Skeletal muscle tissue (tissue), 4 donors: ENCODE measurements around the gene RNASE7. TPM values are rescaled to one million over a fixed set of nuclear protein-coding genes. Genes with fewer than 3 reads are reported as not detected.

ENCODE experiments used
- H3K27ac ChIP-seq: one replicate; pipeline ENCODE4 v1.7.0; 2013; ENCODE audit warnings: mild to moderate bottlenecking, low read depth, low read length, inconsistent platforms
- H3K27me3 ChIP-seq, 3 donors: one replicate each; pipeline ENCODE4 v1.7.0; 2013; ENCODE audit warnings: low read length in 3 of 3; ENCODE audit not compliant: control insufficient read depth in 3 of 3, insufficient read depth in 3 of 3
- H3K36me3 ChIP-seq, 3 donors: one replicate each; pipeline ENCODE4 v1.7.0; 2013; ENCODE audit warnings: low read length in 3 of 3; ENCODE audit not compliant: control insufficient read depth in 3 of 3, insufficient read depth in 3 of 3
- H3K4me1 ChIP-seq, 3 donors: one replicate each; pipeline ENCODE4 v1.7.0; 2013; ENCODE audit warnings: low read length in 3 of 3, mild to moderate bottlenecking in 3 of 3; ENCODE audit not compliant: control insufficient read depth in 3 of 3, insufficient read depth in 3 of 3
- H3K4me3 ChIP-seq, 3 donors: one replicate each; pipeline ENCODE4 v1.7.0; 2013; ENCODE audit warnings: low read length in 3 of 3
- H3K9ac ChIP-seq, 3 donors: one replicate each; pipeline ENCODE4 v1.7.0; 2013; ENCODE audit warnings: low read length in 3 of 3, mild to moderate bottlenecking in 3 of 3, moderate library complexity in 2 of 3, low read depth in 1 of 3
- H3K9me3 ChIP-seq, 3 donors: one replicate each; pipeline ENCODE4 v1.7.0; 2013; ENCODE audit warnings: low read length in 3 of 3; ENCODE audit not compliant: control insufficient read depth in 3 of 3
- total RNA-seq: library from RNA; depleted of rRNA; stranded (reverse); fragments of >200 nt; gene quantifications from one replicate; pipeline ENCODE4 v1.2.3, GENCODE V29; 2014
- donor health status: Osteomylitis.

RNASE7 gene
- total RNA-seq, 1 donor from 2014 or later = not detected

DNA sequence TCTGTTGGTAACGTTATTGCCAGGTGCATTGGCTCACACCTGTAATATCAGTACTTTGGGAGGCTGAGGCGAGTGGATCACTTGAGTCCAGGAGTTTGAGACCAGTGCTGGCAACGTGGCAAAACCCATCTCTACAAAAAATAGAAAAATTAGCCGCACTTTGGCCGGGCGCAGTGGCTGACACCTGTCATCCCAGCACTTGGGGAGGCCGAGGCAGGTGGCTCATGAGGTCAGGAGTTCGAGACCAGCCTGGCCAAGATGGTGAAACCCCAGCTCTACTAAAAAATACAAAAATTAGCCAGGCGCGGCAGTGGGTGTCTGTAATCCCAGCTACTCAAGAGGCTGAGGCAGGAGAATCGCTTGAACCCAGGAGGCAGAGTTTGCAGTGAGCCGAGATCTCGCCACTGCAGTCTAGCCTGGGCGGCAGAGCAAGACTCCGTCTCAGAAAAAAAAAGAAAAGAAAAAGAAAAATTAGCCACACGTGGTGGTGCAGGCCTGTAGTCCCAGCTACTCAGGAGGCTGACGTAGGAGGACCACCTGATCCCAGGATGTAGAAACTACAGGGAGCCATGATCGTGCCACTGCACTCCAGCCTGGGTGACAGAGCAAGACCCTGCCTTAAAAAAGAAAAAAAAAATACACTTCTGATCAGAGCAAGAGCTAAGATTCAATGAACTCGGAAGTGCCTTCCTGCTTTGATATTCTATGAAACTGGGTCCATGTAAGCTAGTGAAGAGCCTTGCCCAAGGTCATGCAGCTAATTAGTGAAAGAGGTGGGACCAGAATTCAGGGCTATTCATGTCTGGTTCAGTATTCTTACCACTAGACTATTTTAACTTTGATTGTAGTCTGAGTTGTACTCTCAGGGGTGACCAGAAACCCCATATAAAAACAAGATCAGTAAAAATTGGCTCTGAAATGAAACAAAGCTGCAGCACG lies 11.3 kb downstream of the RNASE7 start:
- no peaks in the 10 kb centered on the region for H3K27me3 ChIP-seq
- no peak overlapping the region for H3K27ac ChIP-seq
- peaks cover 0 to 2% (median under 1%) of the 10 kb centered on the region in 3 donors for H3K4me1 ChIP-seq
- no peaks in the 10 kb centered on the region for H3K36me3 ChIP-seq
- H3K9ac ChIP-seq = no peak overlapping the region
- no peak overlapping the region for H3K4me3 ChIP-seq
- H3K9me3 ChIP-seq = no peaks in the 10 kb centered on the region

DNA sequence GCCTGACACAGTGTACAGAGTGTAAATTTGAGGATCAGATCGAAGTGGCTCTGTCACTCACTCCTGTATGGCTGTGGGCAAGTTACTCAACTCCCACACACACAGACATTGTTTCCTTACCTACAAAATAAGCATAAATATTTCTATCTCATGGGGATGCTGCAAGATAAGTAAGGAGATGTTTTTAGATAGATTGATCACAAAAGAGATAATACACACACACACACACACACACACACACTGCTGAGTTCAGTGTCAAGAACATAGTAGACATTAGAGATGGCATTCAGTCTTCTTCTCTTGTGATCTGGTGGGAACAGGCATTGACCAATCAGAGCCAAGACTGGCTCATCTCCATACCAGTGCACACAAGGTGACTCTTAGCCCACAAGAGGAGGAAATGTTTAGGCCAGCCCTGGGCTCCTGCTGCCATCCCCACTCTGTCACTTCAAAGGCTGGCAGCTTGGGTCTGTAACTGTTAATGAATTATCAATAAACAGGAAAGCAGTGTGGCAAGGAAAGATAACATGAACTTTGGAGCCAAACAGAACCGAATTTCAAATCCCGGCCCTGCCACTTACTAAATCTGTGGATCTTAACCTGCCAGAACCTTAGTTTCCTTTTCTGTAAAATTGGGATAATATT lies 12.1 kb downstream of the RNASE7 start:
- Histone ChIP-seq H3K4me1 (no peaks in the 10 kb centered on the region), H3K27me3 (no peaks in the 10 kb centered on the region), H3K36me3 (no peaks in the 10 kb centered on the region), H3K9me3 (no peaks in the 10 kb centered on the region), H3K4me3 (no peak overlapping the region), H3K27ac (no peak overlapping the region), H3K9ac (no peak overlapping the region)

DNA sequence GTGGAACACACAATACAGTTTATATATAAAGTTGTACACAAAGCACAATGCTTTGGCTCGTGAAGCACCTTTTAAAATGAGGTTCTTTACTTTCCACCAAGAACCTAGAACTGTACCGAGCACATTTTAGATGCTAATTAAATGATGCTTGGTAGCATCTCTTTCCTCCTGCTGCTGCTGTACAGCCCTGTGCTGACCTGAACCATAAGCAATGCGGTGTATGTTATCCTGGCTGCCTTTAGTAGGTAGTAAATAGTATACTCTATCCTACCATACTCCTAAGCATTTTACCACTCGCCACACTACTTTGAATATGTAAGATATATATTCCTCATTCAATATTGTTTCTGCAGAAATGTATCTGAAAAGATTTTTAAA lies 12.6 kb downstream of the RNASE7 start:
- no peaks in the 10 kb centered on the region for H3K4me1 ChIP-seq
- no peak overlapping the region for H3K4me3 ChIP-seq
- no peak overlapping the region for H3K27ac ChIP-seq
- H3K36me3 ChIP-seq = no peaks in the 10 kb centered on the region
- no peaks in the 10 kb centered on the region for H3K27me3 ChIP-seq
- no peaks in the 10 kb centered on the region for H3K9me3 ChIP-seq
- H3K9ac ChIP-seq = no peak overlapping the region

DNA sequence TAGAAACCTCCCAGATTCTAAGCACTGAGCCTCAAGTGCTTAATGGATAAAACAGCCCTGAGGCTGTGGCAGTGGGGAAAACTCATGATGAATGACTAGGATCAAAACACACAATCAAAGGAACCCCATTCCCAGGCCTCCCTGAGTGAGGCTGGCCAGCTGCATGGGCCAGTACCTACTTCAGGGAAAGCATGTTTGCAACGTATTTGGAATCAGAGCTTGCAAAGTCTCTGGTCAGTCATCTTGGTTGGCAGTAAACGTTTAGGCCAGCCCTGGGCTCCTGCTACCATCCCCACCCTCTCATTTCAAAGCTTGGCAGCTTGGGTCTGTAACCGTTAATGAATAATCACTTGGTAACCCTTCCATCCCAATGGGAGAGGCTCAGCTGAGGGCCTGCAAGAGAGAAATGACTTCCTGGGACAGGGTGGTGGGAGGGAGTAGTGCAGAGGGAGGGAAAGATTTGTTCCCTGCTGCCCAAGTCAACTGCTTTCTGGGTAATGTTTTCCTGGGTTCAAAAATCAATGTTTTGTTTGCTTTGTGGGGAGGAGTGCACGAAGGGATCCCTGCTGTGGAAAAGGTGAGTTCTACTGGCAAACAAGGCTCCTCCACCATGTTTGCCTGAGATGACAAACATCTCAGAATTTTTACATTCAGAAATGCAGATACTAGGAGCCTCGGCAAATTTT lies 13.4 kb downstream of the RNASE7 start:
- no peaks in the 10 kb centered on the region for H3K4me1 ChIP-seq
- H3K36me3 ChIP-seq = no peaks in the 10 kb centered on the region
- no peak overlapping the region for H3K4me3 ChIP-seq
- no peak overlapping the region for H3K9ac ChIP-seq
- H3K27me3 ChIP-seq = no peaks in the 10 kb centered on the region
- no peak overlapping the region for H3K27ac ChIP-seq
- no peaks in the 10 kb centered on the region for H3K9me3 ChIP-seq

DNA sequence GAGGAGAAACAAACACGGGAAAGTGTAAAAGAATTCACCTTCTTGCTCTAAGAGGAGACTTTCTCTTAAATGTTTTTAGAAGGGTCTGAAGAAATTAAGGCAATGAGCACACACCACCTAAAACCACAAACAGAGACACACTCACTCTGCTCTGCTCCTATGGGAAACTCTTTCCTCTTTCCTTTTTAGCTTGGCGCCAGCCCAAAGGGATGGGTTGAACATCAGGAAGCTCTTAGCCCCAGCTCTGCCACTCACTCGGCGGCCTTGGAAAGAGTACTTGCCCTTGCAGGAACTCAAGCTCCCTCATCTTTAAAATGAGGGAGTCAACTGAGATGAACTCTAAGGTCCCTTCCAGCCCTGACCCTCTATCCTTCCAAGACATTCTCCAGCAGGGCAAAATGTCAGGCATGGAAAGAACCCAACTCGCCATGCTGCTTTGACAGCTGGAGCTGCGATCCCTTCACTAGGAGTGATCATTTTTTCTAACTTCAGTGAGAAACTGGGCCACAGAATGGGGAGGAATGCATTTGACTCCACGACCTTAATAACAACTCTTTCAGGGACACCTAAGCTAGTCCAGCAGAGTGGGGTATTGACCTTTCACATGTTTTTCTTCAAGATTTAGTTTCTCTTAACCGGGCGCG lies 14.5 kb downstream of the RNASE7 start:
- Histone ChIP-seq H3K4me3 (no peak overlapping the region), H3K9ac (no peak overlapping the region), H3K27me3 (no peaks in the 10 kb centered on the region), H3K9me3 (no peaks in the 10 kb centered on the region), H3K4me1 (no peaks in the 10 kb centered on the region), H3K27ac (no peak overlapping the region), H3K36me3 (no peaks in the 10 kb centered on the region)

DNA sequence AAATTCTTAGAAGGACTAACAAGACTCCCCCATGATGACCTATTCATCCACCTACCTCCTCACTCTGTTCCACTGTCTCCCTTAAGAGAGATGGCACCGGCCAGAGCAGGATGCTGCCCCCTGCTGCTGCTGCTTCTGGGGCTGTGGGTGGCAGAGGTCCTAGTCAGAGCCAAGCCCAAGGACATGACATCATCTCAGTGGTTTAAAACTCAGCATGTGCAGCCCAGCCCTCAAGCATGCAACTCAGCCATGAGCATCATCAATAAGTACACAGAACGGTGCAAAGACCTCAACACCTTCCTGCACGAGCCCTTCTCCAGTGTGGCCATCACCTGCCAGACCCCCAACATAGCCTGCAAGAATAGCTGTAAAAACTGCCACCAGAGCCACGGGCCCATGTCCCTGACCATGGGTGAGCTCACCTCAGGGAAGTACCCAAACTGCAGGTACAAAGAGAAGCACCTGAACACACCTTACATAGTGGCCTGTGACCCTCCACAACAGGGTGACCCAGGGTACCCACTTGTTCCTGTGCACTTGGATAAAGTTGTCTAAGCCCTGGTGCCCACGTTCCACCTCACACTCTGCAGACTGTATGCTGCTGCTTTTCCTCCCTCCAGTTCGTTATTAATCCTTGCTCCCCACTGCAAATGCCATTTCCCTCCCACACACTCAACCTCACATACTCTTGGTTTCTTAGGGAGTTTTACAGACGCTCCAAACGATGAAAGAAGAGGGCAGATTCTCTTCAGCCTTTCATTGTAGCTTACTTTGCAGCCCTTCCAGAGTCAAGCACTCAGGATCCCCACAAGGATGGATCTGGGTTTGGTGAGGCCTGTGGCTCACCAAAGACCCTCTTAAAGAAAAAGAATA lies 15.9 kb downstream of the RNASE7 start, which contains the start of gene RNASE8:
RNASE8 (plus strand) TSS at position 20 of the 873 bp plus-strand sequence; CDS start at position 91, 71 bp downstream.
- Histone ChIP-seq H3K27me3 (no peaks in the 10 kb centered on the region), H3K4me3 (no peak within 1 kb of the TSS), H3K36me3 (no peaks in the 10 kb centered on the region), H3K27ac (no peak within 1 kb of the TSS), H3K9me3 (no peaks in the 10 kb centered on the region), H3K9ac (no peak within 1 kb of the TSS), H3K4me1 (no peaks in the 10 kb centered on the region)

DNA sequence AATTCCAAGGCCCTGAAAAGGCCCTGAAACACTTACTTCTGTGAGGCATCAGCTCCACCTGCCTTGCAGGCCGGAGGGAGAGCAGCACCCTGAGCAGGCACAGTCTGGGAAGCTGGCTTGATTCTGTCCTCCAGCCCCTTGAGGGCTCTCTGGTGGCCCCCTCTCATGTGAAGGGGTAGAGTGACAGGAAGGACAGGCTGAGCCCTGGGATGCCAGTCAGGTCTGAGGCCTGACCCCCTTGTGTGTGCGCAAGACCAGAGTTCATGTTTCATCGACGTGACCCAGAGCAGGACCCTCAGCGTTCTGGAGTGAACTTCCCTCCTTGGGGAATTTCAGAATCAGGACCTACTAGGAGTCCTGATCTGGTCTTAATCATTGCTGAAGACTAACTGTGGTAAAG lies 16.7 kb downstream of the RNASE7 start:
- H3K9me3 ChIP-seq = no peaks in the 10 kb centered on the region
- no peak overlapping the region for H3K27ac ChIP-seq
- no peak overlapping the region for H3K9ac ChIP-seq
- peaks cover 0 to 5% (median 0%) of the 10 kb centered on the region in 3 donors for H3K4me1 ChIP-seq
- no peak overlapping the region for H3K4me3 ChIP-seq
- no peaks in the 10 kb centered on the region for H3K36me3 ChIP-seq
- no peaks in the 10 kb centered on the region for H3K27me3 ChIP-seq

DNA sequence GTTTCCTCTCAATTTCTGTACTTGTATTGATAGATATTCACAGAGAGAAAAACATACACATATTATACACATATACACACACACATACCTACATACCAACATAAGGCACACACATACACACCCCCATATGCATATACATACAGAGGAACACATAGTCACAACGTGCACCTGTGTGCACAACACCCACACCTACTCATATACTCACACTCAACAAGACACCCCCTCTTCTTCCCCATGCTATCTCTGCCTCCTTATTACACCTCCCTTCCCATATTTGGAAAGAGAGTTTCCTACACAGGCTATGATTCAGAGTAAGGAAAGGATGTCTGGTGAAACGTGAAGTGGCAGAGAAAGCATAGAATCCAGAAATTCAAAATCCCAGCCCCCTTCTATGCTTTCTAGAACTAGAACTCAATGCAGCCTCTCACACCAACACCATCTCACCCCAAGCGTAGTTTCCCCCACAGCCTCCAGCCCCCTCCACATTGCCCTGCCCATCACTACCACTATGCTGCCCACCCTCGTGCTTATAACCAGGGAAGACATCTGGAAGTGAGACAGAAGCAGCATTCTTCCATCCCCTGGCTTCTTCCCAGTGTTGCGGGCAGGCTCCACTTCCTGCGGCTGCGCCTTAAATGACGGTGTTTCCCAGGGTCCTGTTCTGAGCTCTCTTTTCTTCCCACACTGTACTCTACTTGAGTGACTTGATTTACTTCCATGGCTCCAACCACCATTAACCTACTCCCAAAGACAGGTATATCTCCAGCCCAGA lies 17.9 kb downstream of the RNASE7 start:
- H3K27me3 ChIP-seq = no peaks in the 10 kb centered on the region
- H3K36me3 ChIP-seq = no peaks in the 10 kb centered on the region
- no peak overlapping the region for H3K9ac ChIP-seq
- no peak overlapping the region for H3K4me3 ChIP-seq
- no peak overlapping the region for H3K27ac ChIP-seq
- H3K9me3 ChIP-seq = no peaks in the 10 kb centered on the region
- peaks cover 0 to 5% (median 0%) of the 10 kb centered on the region in 3 donors for H3K4me1 ChIP-seq
